Measurements from ENCODE around the gene STAB1.

GRCh38 chr3:52568069-52568468 is 72.9 kb downstream of the STAB1 start:
- TF ChIP-seq, protein P1, sequence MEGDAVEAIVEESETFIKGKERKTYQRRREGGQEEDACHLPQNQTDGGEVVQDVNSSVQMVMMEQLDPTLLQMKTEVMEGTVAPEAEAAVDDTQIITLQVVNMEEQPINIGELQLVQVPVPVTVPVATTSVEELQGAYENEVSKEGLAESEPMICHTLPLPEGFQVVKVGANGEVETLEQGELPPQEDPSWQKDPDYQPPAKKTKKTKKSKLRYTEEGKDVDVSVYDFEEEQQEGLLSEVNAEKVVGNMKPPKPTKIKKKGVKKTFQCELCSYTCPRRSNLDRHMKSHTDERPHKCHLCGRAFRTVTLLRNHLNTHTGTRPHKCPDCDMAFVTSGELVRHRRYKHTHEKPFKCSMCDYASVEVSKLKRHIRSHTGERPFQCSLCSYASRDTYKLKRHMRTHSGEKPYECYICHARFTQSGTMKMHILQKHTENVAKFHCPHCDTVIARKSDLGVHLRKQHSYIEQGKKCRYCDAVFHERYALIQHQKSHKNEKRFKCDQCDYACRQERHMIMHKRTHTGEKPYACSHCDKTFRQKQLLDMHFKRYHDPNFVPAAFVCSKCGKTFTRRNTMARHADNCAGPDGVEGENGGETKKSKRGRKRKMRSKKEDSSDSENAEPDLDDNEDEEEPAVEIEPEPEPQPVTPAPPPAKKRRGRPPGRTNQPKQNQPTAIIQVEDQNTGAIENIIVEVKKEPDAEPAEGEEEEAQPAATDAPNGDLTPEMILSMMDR (IDR thresholded peaks at IDR 0.05; ENCODE audit: low read depth, low read length, poor library complexity, severe bottlenecking) = no peak
- no peak for TF ChIP-seq EZH2phosphoT487 (IDR thresholded peaks at IDR 0.05; ENCODE audit: borderline replicate concordance, low read length)
